Kidney glomerular epithelial cell (primary cell): Measurements from ENCODE around the gene RNASE1.

ENCODE experiments used
- DNase-seq: peaks from one replicate; lab custom pipeline; 2025; lab: John Stamatoyannopoulos, UW

The RNASE1 gene

DNA sequence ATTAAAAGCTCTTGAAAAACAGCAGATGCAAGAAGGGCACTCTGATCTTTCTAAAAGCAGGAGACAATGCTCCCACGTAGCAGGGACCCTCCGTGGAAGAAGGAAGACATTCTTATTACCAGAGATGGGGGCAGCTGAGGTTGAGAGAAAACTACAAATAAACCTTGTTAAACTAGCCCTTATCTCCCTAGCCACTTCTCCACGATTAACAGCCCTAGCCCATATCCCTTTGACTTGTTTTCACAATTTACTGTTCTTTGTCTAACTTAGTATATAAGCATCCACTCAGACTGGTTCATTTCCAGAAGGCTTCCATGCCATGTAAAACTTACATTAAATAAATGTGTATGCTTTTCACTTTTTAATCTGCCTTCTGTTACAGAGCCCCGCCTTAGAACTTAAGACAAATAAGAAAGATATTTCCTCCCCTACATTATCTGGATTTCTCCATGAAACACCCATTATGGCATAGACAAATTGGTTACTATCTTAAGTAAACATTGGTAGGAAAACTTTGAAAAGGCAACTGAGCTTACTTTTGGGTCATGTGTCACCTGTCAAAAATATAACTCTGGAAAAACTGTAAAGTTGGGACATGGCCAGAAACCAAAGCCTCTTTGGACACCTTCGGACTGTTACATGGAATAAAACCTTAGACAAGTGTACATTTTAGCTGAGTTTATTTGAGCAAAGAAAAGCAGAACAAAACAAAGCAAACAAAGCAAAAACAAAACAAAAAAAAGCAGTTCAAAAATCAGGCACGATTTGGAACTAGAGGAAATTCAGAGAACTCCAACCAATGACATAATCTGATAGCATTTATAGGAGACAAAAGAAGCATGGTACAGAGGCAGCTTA is 4.9 kb upstream of the RNASE1 start:
- no peak for DNase-seq

DNA sequence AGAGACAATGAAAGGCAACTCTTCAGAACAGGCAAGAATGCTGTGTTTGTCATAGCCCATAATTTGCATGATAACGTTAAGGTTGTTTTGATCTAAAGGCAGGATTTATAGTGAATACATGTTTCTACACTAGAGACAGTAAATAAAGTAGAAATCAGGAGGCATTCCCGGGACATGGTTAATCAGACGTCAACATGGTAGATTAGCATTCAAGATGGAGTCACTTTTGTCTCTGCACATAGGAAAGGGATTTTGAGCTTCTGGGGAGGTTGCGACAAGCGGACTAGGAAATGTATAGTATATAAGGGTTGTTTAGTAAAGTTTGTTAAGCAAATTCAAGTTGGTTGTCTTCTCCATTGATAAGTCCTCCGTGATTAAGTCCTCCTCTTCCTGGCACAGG is 2.8 kb upstream of the RNASE1 start:
- no peak for DNase-seq

- no peak for DNase-seq
These were observed 579 bp upstream of the RNASE1 start for GRCh38 chr14:20803223-20803622.

- no peak for DNase-seq
These were observed 918 bp downstream of the RNASE1 start for GRCh38 chr14:20801726-20802125.

DNA sequence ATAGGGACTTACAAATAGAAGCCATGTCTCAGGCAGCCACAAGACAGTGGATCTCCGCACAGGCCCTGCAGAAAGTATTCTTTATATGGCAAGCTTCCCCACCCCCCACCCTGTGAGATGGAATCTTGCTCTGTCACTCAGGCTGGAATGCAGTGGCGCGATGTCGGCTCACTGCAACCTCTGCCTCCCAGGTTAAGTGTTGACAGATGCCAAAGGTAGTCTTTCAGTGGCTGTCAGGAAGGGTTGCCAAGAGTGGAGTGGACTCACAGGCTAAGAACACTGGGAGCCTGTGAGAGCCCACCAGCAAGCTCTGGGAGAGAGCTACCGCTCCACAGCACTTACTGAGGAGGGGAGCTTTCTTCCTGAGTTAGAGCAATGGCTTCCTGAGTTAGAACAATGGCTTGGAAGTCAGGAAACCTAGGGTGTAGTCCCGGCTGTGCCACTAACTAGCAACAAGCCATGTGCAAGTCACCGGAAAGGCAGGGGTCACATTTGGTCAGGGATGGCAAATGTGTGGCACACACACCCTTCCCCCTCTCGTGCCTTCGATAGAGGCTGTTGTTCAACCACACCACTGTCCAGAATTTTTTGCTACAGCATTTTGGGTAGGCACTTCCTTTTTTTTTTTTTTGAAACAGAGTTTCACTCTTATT is 2.6 kb downstream of the RNASE1 start:
- no peak for DNase-seq

GRCh38 chr14:20799456-20799891 is 3.2 kb downstream of the RNASE1 start:
- DNase-seq = no peak

- no peak for DNase-seq
These were observed 3.7 kb downstream of the RNASE1 start for GRCh38 chr14:20798932-20799331.

- DNase-seq = no peak
These were observed 4.3 kb downstream of the RNASE1 start for GRCh38 chr14:20798318-20798717.

GRCh38 chr14:20797164-20797563 is 5.5 kb downstream of the RNASE1 start:
- no peak for DNase-seq

- no peak for DNase-seq
These were observed 7.8 kb downstream of the RNASE1 start for GRCh38 chr14:20794644-20795369.

GRCh38 chr14:20792556-20792955 is 10.1 kb downstream of the RNASE1 start:
- no peak for DNase-seq

DNA sequence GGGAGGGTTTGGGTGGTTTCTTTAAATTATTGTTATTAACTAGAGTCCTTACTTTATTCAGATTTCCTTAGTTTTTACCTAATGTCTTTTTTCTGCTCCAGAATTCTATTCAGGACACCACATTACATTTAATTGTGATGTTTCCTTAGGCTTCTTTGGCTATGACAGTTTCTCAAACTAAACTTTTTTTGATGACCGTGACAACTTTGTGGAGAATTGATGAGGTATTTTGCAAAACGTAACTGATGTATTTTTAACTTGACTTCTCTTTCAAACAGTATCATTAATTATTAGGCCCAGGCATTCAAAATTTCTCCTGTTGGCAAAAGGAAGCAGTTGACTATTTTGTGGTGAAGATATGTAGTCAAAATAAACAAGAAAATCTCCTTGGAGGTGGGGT is 11.0 kb downstream of the RNASE1 start:
- no peak for DNase-seq

GRCh38 chr14:20791187-20791586 is 11.5 kb downstream of the RNASE1 start:
- DNase-seq = no peak

DNA sequence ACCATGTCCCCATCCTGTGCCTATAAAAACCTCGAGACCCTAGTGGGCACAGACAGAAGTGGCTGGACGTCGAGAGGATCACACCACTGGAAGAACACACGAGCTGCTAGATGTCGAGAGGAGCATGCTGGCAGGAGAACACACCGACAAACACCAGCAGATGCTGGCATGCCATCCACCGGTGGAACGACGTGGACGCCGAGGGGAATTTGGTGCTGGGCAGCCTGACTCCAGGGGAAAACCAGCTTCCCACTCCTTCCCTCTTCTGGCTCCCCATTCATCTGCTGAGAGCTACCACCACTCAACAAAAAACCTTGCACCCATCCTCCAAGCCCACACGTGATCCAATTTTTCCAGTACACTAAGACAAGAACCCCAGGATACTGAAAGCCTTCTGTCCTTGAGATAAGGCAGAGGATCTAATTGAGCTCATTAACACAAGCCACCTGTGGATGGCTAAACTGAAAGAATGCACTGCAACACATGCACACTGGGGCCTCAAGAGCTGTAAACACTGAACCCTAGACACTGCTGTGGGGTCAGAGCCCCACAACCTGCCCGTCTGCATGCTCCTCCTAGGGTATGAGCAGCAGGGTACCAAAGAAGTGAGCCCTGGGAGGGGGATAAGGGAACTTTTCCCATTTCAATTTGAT is 12.1 kb downstream of the RNASE1 start:
- DNase-seq = no peak

GRCh38 chr14:20789230-20789813 is 13.3 kb downstream of the RNASE1 start:
- DNase-seq = no peak

DNA sequence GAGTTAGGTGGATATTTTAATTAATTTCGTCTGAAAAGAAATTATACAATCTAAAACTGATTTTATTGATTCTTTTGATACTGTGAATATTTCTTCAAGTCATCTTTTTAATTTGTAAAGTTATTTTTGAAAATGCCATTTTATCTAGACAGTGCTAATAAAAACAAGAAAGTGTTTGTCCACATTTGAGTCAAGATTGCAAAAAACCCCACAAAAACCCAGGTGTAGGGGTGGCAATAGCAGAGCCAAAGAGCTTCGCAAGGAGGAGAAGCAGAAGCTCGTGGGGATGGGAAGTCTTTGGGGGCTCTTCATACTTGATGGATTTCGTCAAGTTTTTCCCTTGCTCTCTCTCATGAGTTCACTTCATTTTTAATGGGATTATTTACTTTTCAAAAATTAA is 15.6 kb downstream of the RNASE1 start:
- DNase-seq = no peak

GRCh38 chr14:20782280-20782890 is 20.3 kb downstream of the RNASE1 start:
- no peak for DNase-seq

DNA sequence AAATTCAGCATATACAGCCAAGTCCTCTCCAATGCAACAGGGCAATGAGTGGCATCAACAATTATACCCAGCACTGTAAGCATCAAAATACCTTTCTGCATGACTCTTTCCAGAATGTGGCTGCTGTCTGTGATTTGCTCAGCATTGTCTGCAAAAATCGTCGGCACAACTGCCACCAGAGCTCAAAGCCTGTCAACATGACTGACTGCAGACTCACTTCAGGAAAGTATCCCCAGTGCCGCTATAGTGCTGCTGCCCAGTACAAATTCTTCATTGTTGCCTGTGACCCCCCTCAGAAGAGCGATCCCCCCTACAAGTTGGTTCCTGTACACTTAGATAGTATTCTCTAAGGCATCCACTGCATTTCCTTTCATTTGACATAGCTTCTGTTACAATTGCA is 20.8 kb downstream of the RNASE1 start:
- DNase-seq = no peak

- no peak for DNase-seq
These were observed 26.7 kb downstream of the RNASE1 start for GRCh38 chr14:20775901-20776300.

DNA sequence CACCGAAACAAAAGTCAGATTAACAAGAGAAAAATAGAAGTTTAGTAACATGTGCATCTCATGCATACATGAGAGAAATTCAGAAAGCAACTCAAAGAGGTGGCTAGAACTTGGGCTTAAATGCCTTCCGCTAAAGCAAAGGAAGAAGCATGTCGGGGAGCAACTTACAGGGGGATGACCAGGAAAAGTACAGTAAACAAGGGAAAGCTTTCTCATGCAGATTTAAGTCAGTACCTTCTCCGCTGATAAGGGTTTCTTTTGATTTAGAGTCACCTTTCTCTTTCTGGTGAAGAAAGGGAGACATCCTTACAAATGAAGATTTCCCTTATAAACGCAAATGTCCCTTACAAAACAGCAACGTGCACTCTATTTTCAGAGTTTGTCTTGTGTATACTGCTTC is 27.6 kb downstream of the RNASE1 start:
- no peak for DNase-seq

GRCh38 chr14:20774258-20774824 is 28.3 kb downstream of the RNASE1 start:
- DNase-seq = no peak
